ENCODE results near the gene ADORA1.

The ADORA1 gene

GRCh38 chr1:203196371-203196770 is 68.8 kb downstream of the ADORA1 start:
- no peak for DNase-seq

GRCh38 chr1:203197625-203198024 is 70.1 kb downstream of the ADORA1 start:
- DNase-seq = no peak

GRCh38 chr1:203199002-203199401 is 71.5 kb downstream of the ADORA1 start:
- DNase-seq = no peak

- DNase-seq = no peak
Measured at GRCh38 chr1:203199481-203199815, 71.9 kb downstream of the ADORA1 start.

GRCh38 chr1:203199816-203200571 is 72.5 kb downstream of the ADORA1 start:
- no peak for DNase-seq

- no peak for DNase-seq
Measured at GRCh38 chr1:203200916-203201315, 73.4 kb downstream of the ADORA1 start.

- DNase-seq = no peak
Measured at GRCh38 chr1:203201516-203202205, 74.1 kb downstream of the ADORA1 start.

GRCh38 chr1:203202431-203203245 is 75.1 kb downstream of the ADORA1 start:
- no peak for DNase-seq

- no peak for DNase-seq
Measured at GRCh38 chr1:203204756-203205155, 77.2 kb downstream of the ADORA1 start.

- DNase-seq = no peak
Measured at GRCh38 chr1:203206129-203206687, 78.7 kb downstream of the ADORA1 start.

- DNase-seq = no peak
Measured at GRCh38 chr1:203207751-203208150, 80.2 kb downstream of the ADORA1 start.

GRCh38 chr1:203208181-203208580 is 80.7 kb downstream of the ADORA1 start:
- DNase-seq = no peak

- no peak for DNase-seq
Measured at GRCh38 chr1:203210350-203210749, 82.8 kb downstream of the ADORA1 start.

GRCh38 chr1:203210988-203211387 is 83.5 kb downstream of the ADORA1 start:
- no peak for DNase-seq

- DNase-seq = no peak
Measured at GRCh38 chr1:203211812-203212211, 84.3 kb downstream of the ADORA1 start.

- no peak for DNase-seq
Measured at GRCh38 chr1:203213126-203213525, 85.6 kb downstream of the ADORA1 start.

- no peak for DNase-seq
Measured at GRCh38 chr1:203214871-203215270, 87.3 kb downstream of the ADORA1 start.

GRCh38 chr1:203215573-203215972 is 88.0 kb downstream of the ADORA1 start:
- peak; percentile 61 for DNase-seq

GRCh38 chr1:203216274-203217138 is 89.0 kb downstream of the ADORA1 start:
- peak; percentile 84 for DNase-seq
